Inflammatory macrophage treated with lipopolysaccharide for 4 hours (primary cell): ENCODE measurements around the gene CAMTA1.

Experiments
- DNase-seq: peaks from one replicate; pipeline ENCODE4 v3.0.0-alpha.2; 2020

The CAMTA1 gene

GRCh38 chr1:7174980-7175906 is 390.0 kb downstream of the CAMTA1 start:
- no peak for DNase-seq

- no peak for DNase-seq
Measured at GRCh38 chr1:7177021-7177420, 391.8 kb downstream of the CAMTA1 start.

GRCh38 chr1:7177438-7178146 is 392.3 kb downstream of the CAMTA1 start:
- no peak for DNase-seq

- DNase-seq: no peak
Measured at GRCh38 chr1:7178336-7178735, 393.1 kb downstream of the CAMTA1 start.

GRCh38 chr1:7178741-7179140 is 393.5 kb downstream of the CAMTA1 start:
- DNase-seq: no peak

- DNase-seq: no peak
Measured at GRCh38 chr1:7185721-7186120, 400.5 kb downstream of the CAMTA1 start.

- DNase-seq: no peak
Measured at GRCh38 chr1:7186382-7187111, 401.3 kb downstream of the CAMTA1 start.

GRCh38 chr1:7187112-7187493 is 401.8 kb downstream of the CAMTA1 start:
- no peak for DNase-seq

GRCh38 chr1:7190261-7190660 is 405.0 kb downstream of the CAMTA1 start:
- DNase-seq: no peak

- DNase-seq: no peak
Measured at GRCh38 chr1:7192453-7192852, 407.2 kb downstream of the CAMTA1 start.

- DNase-seq: no peak
Measured at GRCh38 chr1:7196036-7196911, 411.0 kb downstream of the CAMTA1 start.

- no peak for DNase-seq
Measured at GRCh38 chr1:7198664-7199063, 413.4 kb downstream of the CAMTA1 start.

- no peak for DNase-seq
Measured at GRCh38 chr1:7199077-7199779, 414.0 kb downstream of the CAMTA1 start.

GRCh38 chr1:7207875-7208646 is 422.8 kb downstream of the CAMTA1 start:
- DNase-seq: peak; percentile 8

- no peak for DNase-seq
Measured at GRCh38 chr1:7208647-7209180, 423.5 kb downstream of the CAMTA1 start.

GRCh38 chr1:7209336-7209735 is 424.1 kb downstream of the CAMTA1 start:
- no peak for DNase-seq

- DNase-seq: peak; percentile 2
Measured at GRCh38 chr1:7218210-7218832, 433.1 kb downstream of the CAMTA1 start.

GRCh38 chr1:7219031-7219430 is 433.8 kb downstream of the CAMTA1 start:
- no peak for DNase-seq

- DNase-seq: no peak
Measured at GRCh38 chr1:7220007-7220406, 434.8 kb downstream of the CAMTA1 start.

GRCh38 chr1:7220712-7221252 is 435.5 kb downstream of the CAMTA1 start:
- no peak for DNase-seq
